ENCODE data around the gene C4A. TPM values are rescaled to one million over a fixed set of nuclear protein-coding genes. Genes with fewer than 3 reads are reported as not detected.
A peak's percentile ranks its signal among the peaks of the same experiment; 100 is the strongest.

C4A gene
- total and polyA plus RNA-seq, 3 experiments from 2014 or later: 0.40 to 3.4 (median 3.3) TPM

- Mint-ChIP-seq H3K27ac (peak within 1 kb of the TSS in 1 of 8 donors; percentile 58), H3K36me3 (peaks cover 0 to under 1% (median 0%) of the 10 kb centered on the region in 3 donors)
- DNase-seq: no peak
Measured at GRCh38 chr6:31945507-31946369, 36.1 kb upstream of the C4A start, which contains the start of gene CFB. CFB (plus strand) TSS chr6:31946095; CDS start chr6:31946222, 127 bp downstream.

GRCh38 chr6:31946370-31946885 is 35.4 kb upstream of the C4A start:
- peaks cover 3% of the 10 kb centered on the region for H3K27me3 ChIP-seq (ENCODE audit: insufficient read depth, low read length, poor library complexity, severe bottlenecking)
- peaks cover 12 to 27% of the 10 kb centered on the region in 2 donors for H3K27me3 Mint-ChIP-seq
- H3K36me3 Mint-ChIP-seq: peaks cover 0 to 8% (median 0%) of the 10 kb centered on the region in 3 donors
- H3K27ac ChIP-seq (ENCODE audit: low read depth, low read length): no peak overlapping the region
- H3K4me3 Mint-ChIP-seq: no peak overlapping the region
- no peak for DNase-seq
- H3K4me1 ChIP-seq (ENCODE audit: insufficient read depth, low read length): no peaks in the 10 kb centered on the region
- no peak overlapping the region for H3K27ac Mint-ChIP-seq
- H3K9me3 ChIP-seq (ENCODE audit: low read length): no peaks in the 10 kb centered on the region
- ChIA-PET POLR2A (no interaction called here), CTCF (no interaction called here)
- no peaks in the 10 kb centered on the region for H3K4me1 Mint-ChIP-seq
- H3K9me3 Mint-ChIP-seq: no peaks in the 10 kb centered on the region
- H3K4me3 ChIP-seq (ENCODE audit: low read length): no peak overlapping the region
- H3K36me3 ChIP-seq (ENCODE audit: insufficient read depth, low read length): no peaks in the 10 kb centered on the region

More at GRCh38 chr6:31945507-31946369, 36.1 kb upstream of the C4A start, which contains the start of gene CFB:
- Histone ChIP-seq H3K9me3 (ENCODE audit: low read length) (no peaks in the 10 kb centered on the region), H3K27me3 (ENCODE audit: insufficient read depth, low read length, poor library complexity, severe bottlenecking) (peaks cover 3% of the 10 kb centered on the region), H3K4me3 (ENCODE audit: low read length) (no peak within 1 kb of the TSS), H3K4me1 (ENCODE audit: insufficient read depth, low read length) (no peaks in the 10 kb centered on the region), H3K36me3 (ENCODE audit: insufficient read depth, low read length) (no peaks in the 10 kb centered on the region), H3K27ac (ENCODE audit: low read depth, low read length) (no peak within 1 kb of the TSS)
- H3K4me3 Mint-ChIP-seq: no peak within 1 kb of the TSS
- ChIA-PET POLR2A (no interaction called here), CTCF (no interaction called here)
- no peaks in the 10 kb centered on the region for H3K9me3 Mint-ChIP-seq
- peaks cover 13 to 27% of the 10 kb centered on the region in 2 donors for H3K27me3 Mint-ChIP-seq
- H3K4me1 Mint-ChIP-seq: no peaks in the 10 kb centered on the region

- no peaks in the 10 kb centered on the region for H3K9me3 Mint-ChIP-seq
- H3K9me3 ChIP-seq (ENCODE audit: low read length): no peaks in the 10 kb centered on the region
- POLR2A ChIA-PET: no interaction called here
- no peaks in the 10 kb centered on the region for H3K36me3 ChIP-seq (ENCODE audit: insufficient read depth, low read length)
- H3K4me3 ChIP-seq (ENCODE audit: low read length): no peak overlapping the region
- no peaks in the 10 kb centered on the region for H3K4me1 Mint-ChIP-seq
- no peaks in the 10 kb centered on the region for H3K4me1 ChIP-seq (ENCODE audit: insufficient read depth, low read length)
- peaks cover 0 to 15% (median 0%) of the 10 kb centered on the region in 3 donors for H3K36me3 Mint-ChIP-seq
- H3K27ac ChIP-seq (ENCODE audit: low read depth, low read length): no peak overlapping the region
- DNase-seq: no peak
- no peak overlapping the region for H3K27ac Mint-ChIP-seq
- peaks cover 3% of the 10 kb centered on the region for H3K27me3 ChIP-seq (ENCODE audit: insufficient read depth, low read length, poor library complexity, severe bottlenecking)
- CTCF ChIA-PET: no interaction called here
- peaks cover 12 to 24% of the 10 kb centered on the region in 2 donors for H3K27me3 Mint-ChIP-seq
- H3K4me3 Mint-ChIP-seq: no peak overlapping the region
Measured at GRCh38 chr6:31947070-31947675, 34.7 kb upstream of the C4A start.

GRCh38 chr6:31947864-31948263 is 34.0 kb upstream of the C4A start:
- CTCF ChIA-PET: no interaction called here

GRCh38 chr6:31948306-31948705 is 33.6 kb upstream of the C4A start:
- ChIA-PET POLR2A (no interaction called here), CTCF (no interaction called here)
- Histone ChIP-seq H3K4me1 (ENCODE audit: insufficient read depth, low read length) (no peaks in the 10 kb centered on the region), H3K9me3 (ENCODE audit: low read length) (no peaks in the 10 kb centered on the region), H3K4me3 (ENCODE audit: low read length) (no peak overlapping the region), H3K27me3 (ENCODE audit: insufficient read depth, low read length, poor library complexity, severe bottlenecking) (peaks cover 3% of the 10 kb centered on the region), H3K27ac (ENCODE audit: low read depth, low read length) (no peak overlapping the region), H3K36me3 (ENCODE audit: insufficient read depth, low read length) (peaks cover 10% of the 10 kb centered on the region)
- DNase-seq: no peak
- Mint-ChIP-seq H3K36me3 (peaks cover 3 to 26% (median 5%) of the 10 kb centered on the region in 3 donors), H3K9me3 (no peaks in the 10 kb centered on the region), H3K4me1 (no peaks in the 10 kb centered on the region), H3K4me3 (no peak overlapping the region), H3K27me3 (peaks cover 7 to 17% of the 10 kb centered on the region in 2 donors), H3K27ac (peak overlapping the region in 1 of 8 donors; percentile 23)

More at GRCh38 chr6:31947864-31948263, 34.0 kb upstream of the C4A start:
- H3K4me3 Mint-ChIP-seq: no peak overlapping the region
- peaks cover 7 to 17% of the 10 kb centered on the region in 2 donors for H3K27me3 Mint-ChIP-seq
- peak overlapping the region in 1 of 8 donors; percentile 54 for H3K27ac Mint-ChIP-seq
- Histone ChIP-seq H3K4me3 (ENCODE audit: low read length) (no peak overlapping the region), H3K9me3 (ENCODE audit: low read length) (no peaks in the 10 kb centered on the region), H3K36me3 (ENCODE audit: insufficient read depth, low read length) (peaks cover 5% of the 10 kb centered on the region), H3K27ac (ENCODE audit: low read depth, low read length) (no peak overlapping the region), H3K27me3 (ENCODE audit: insufficient read depth, low read length, poor library complexity, severe bottlenecking) (peaks cover 3% of the 10 kb centered on the region), H3K4me1 (ENCODE audit: insufficient read depth, low read length) (no peaks in the 10 kb centered on the region)
- POLR2A ChIA-PET: no interaction called here
- H3K4me1 Mint-ChIP-seq: no peaks in the 10 kb centered on the region
- no peak for DNase-seq
- peaks cover 0 to 22% (median 2%) of the 10 kb centered on the region in 3 donors for H3K36me3 Mint-ChIP-seq
- H3K9me3 Mint-ChIP-seq: no peaks in the 10 kb centered on the region

- Mint-ChIP-seq H3K36me3 (peaks cover 5 to 32% (median 6%) of the 10 kb centered on the region in 3 donors), H3K4me3 (no peak overlapping the region)
Measured at GRCh38 chr6:31948753-31949413, 33.0 kb upstream of the C4A start.

GRCh38 chr6:31949926-31950548 is 31.8 kb upstream of the C4A start:
- Histone ChIP-seq H3K27me3 (ENCODE audit: insufficient read depth, low read length, poor library complexity, severe bottlenecking) (no peaks in the 10 kb centered on the region), H3K4me1 (ENCODE audit: insufficient read depth, low read length) (no peaks in the 10 kb centered on the region), H3K36me3 (ENCODE audit: insufficient read depth, low read length) (peaks cover 27% of the 10 kb centered on the region), H3K27ac (ENCODE audit: low read depth, low read length) (no peak overlapping the region), H3K9me3 (ENCODE audit: low read length) (no peaks in the 10 kb centered on the region), H3K4me3 (ENCODE audit: low read length) (no peak overlapping the region)
- Mint-ChIP-seq H3K27me3 (peaks cover 1 to 8% of the 10 kb centered on the region in 2 donors), H3K36me3 (peaks cover 11 to 44% (median 12%) of the 10 kb centered on the region in 3 donors), H3K4me1 (no peaks in the 10 kb centered on the region), H3K4me3 (no peak overlapping the region), H3K9me3 (no peaks in the 10 kb centered on the region), H3K27ac (peak overlapping the region in 5 of 8 donors; percentile 34 to 78 (median 76))
- POLR2A ChIA-PET: no interaction called here
- no peak for DNase-seq
- CTCF ChIA-PET: no interaction called here

More at GRCh38 chr6:31948753-31949413, 33.0 kb upstream of the C4A start:
- Mint-ChIP-seq H3K9me3 (no peaks in the 10 kb centered on the region), H3K4me1 (no peaks in the 10 kb centered on the region), H3K27ac (peak overlapping the region in 3 of 8 donors; percentile 23 to 74 (median 34)), H3K27me3 (peaks cover 6 to 13% of the 10 kb centered on the region in 2 donors)
- no peaks in the 10 kb centered on the region for H3K9me3 ChIP-seq (ENCODE audit: low read length)
- no peak overlapping the region for H3K4me3 ChIP-seq (ENCODE audit: low read length)
- no peak for DNase-seq
- POLR2A ChIA-PET: no interaction called here
- H3K4me1 ChIP-seq (ENCODE audit: insufficient read depth, low read length): no peaks in the 10 kb centered on the region
- H3K36me3 ChIP-seq (ENCODE audit: insufficient read depth, low read length): peaks cover 15% of the 10 kb centered on the region
- H3K27ac ChIP-seq (ENCODE audit: low read depth, low read length): no peak overlapping the region
- CTCF ChIA-PET: no interaction called here
- H3K27me3 ChIP-seq (ENCODE audit: insufficient read depth, low read length, poor library complexity, severe bottlenecking): peaks cover 3% of the 10 kb centered on the region
